ENCODE measurements around the gene NAT10.

NAT10 gene

GRCh38 chr11:34111722-34112270 lies 6.4 kb downstream of the NAT10 start:
- H3K4me1 ChIP-seq (ENCODE audit: control insufficient read depth, insufficient read depth, low read length) = 0 out of 2 replicates have a peak, but pooled peaks cover under 1% of the 10 kb centered on the region
- no peak overlapping the region for H3K9ac ChIP-seq (ENCODE audit: low read depth, low read length)
- H3K27ac ChIP-seq (ENCODE audit: low read depth, low read length) = no peak overlapping the region
- no peak overlapping the region for H3K4me3 ChIP-seq (ENCODE audit: low read depth, low read length)
- H3K9me3 ChIP-seq (ENCODE audit: control insufficient read depth, insufficient read depth, low read length) = no peaks in the 10 kb centered on the region
- H3K27me3 ChIP-seq (ENCODE audit: control insufficient read depth, insufficient read depth, low read length) = no peaks in the 10 kb centered on the region
- H3K36me3 ChIP-seq (ENCODE audit: control insufficient read depth, insufficient read depth, low read length) = peaks cover 91% of the 10 kb centered on the region

GRCh38 chr11:34114014-34114413 lies 8.6 kb downstream of the NAT10 start:
- Histone ChIP-seq H3K9me3 (ENCODE audit: control insufficient read depth, insufficient read depth, low read length) (no peaks in the 10 kb centered on the region), H3K27ac (ENCODE audit: low read depth, low read length) (no peak overlapping the region), H3K9ac (ENCODE audit: low read depth, low read length) (no peak overlapping the region), H3K27me3 (ENCODE audit: control insufficient read depth, insufficient read depth, low read length) (no peaks in the 10 kb centered on the region), H3K4me3 (ENCODE audit: low read depth, low read length) (no peak overlapping the region), H3K4me1 (ENCODE audit: control insufficient read depth, insufficient read depth, low read length) (no peaks in the 10 kb centered on the region), H3K36me3 (ENCODE audit: control insufficient read depth, insufficient read depth, low read length) (peaks cover 99% of the 10 kb centered on the region)

- Histone ChIP-seq H3K9ac (ENCODE audit: low read depth, low read length) (no peak overlapping the region), H3K27ac (ENCODE audit: low read depth, low read length) (no peak overlapping the region), H3K36me3 (ENCODE audit: control insufficient read depth, insufficient read depth, low read length) (peaks cover 99% of the 10 kb centered on the region), H3K27me3 (ENCODE audit: control insufficient read depth, insufficient read depth, low read length) (no peaks in the 10 kb centered on the region), H3K9me3 (ENCODE audit: control insufficient read depth, insufficient read depth, low read length) (no peaks in the 10 kb centered on the region), H3K4me1 (ENCODE audit: control insufficient read depth, insufficient read depth, low read length) (no peaks in the 10 kb centered on the region), H3K4me3 (ENCODE audit: low read depth, low read length) (no peak overlapping the region)
Observed at GRCh38 chr11:34114471-34114870, 9.0 kb downstream of the NAT10 start.

GRCh38 chr11:34120651-34121050 lies 15.2 kb downstream of the NAT10 start:
- H3K9ac ChIP-seq (ENCODE audit: low read depth, low read length) = no peak overlapping the region
- H3K4me1 ChIP-seq (ENCODE audit: control insufficient read depth, insufficient read depth, low read length) = no peaks in the 10 kb centered on the region
- H3K27ac ChIP-seq (ENCODE audit: low read depth, low read length) = no peak overlapping the region
- H3K9me3 ChIP-seq (ENCODE audit: control insufficient read depth, insufficient read depth, low read length) = no peaks in the 10 kb centered on the region
- H3K27me3 ChIP-seq (ENCODE audit: control insufficient read depth, insufficient read depth, low read length) = no peaks in the 10 kb centered on the region
- peaks cover 93% of the 10 kb centered on the region for H3K36me3 ChIP-seq (ENCODE audit: control insufficient read depth, insufficient read depth, low read length)
- no peak overlapping the region for H3K4me3 ChIP-seq (ENCODE audit: low read depth, low read length)

GRCh38 chr11:34124885-34125668 lies 19.6 kb downstream of the NAT10 start:
- Histone ChIP-seq H3K27ac (ENCODE audit: low read depth, low read length) (no peak overlapping the region), H3K4me3 (ENCODE audit: low read depth, low read length) (no peak overlapping the region), H3K27me3 (ENCODE audit: control insufficient read depth, insufficient read depth, low read length) (no peaks in the 10 kb centered on the region), H3K9me3 (ENCODE audit: control insufficient read depth, insufficient read depth, low read length) (no peaks in the 10 kb centered on the region), H3K4me1 (ENCODE audit: control insufficient read depth, insufficient read depth, low read length) (no peaks in the 10 kb centered on the region), H3K9ac (ENCODE audit: low read depth, low read length) (no peak overlapping the region), H3K36me3 (ENCODE audit: control insufficient read depth, insufficient read depth, low read length) (peaks cover 89% of the 10 kb centered on the region)

- peaks cover 93% of the 10 kb centered on the region for H3K36me3 ChIP-seq (ENCODE audit: control insufficient read depth, insufficient read depth, low read length)
- H3K27me3 ChIP-seq (ENCODE audit: control insufficient read depth, insufficient read depth, low read length) = no peaks in the 10 kb centered on the region
- H3K4me1 ChIP-seq (ENCODE audit: control insufficient read depth, insufficient read depth, low read length) = no peaks in the 10 kb centered on the region
- H3K4me3 ChIP-seq (ENCODE audit: low read depth, low read length) = no peak overlapping the region
- no peaks in the 10 kb centered on the region for H3K9me3 ChIP-seq (ENCODE audit: control insufficient read depth, insufficient read depth, low read length)
- H3K27ac ChIP-seq (ENCODE audit: low read depth, low read length) = no peak overlapping the region
- no peak overlapping the region for H3K9ac ChIP-seq (ENCODE audit: low read depth, low read length)
Observed at GRCh38 chr11:34126959-34127848, 21.8 kb downstream of the NAT10 start.

- no peaks in the 10 kb centered on the region for H3K4me1 ChIP-seq (ENCODE audit: control insufficient read depth, insufficient read depth, low read length)
- H3K9ac ChIP-seq (ENCODE audit: low read depth, low read length) = no peak overlapping the region
- peaks cover 93% of the 10 kb centered on the region for H3K36me3 ChIP-seq (ENCODE audit: control insufficient read depth, insufficient read depth, low read length)
- H3K4me3 ChIP-seq (ENCODE audit: low read depth, low read length) = no peak overlapping the region
- no peaks in the 10 kb centered on the region for H3K27me3 ChIP-seq (ENCODE audit: control insufficient read depth, insufficient read depth, low read length)
- no peak overlapping the region for H3K27ac ChIP-seq (ENCODE audit: low read depth, low read length)
- H3K9me3 ChIP-seq (ENCODE audit: control insufficient read depth, insufficient read depth, low read length) = no peaks in the 10 kb centered on the region
Observed at GRCh38 chr11:34128824-34129223, 23.4 kb downstream of the NAT10 start.

- Histone ChIP-seq H3K36me3 (ENCODE audit: control insufficient read depth, insufficient read depth, low read length) (peaks cover 93% of the 10 kb centered on the region), H3K4me3 (ENCODE audit: low read depth, low read length) (no peak overlapping the region), H3K9ac (ENCODE audit: low read depth, low read length) (no peak overlapping the region), H3K4me1 (ENCODE audit: control insufficient read depth, insufficient read depth, low read length) (no peaks in the 10 kb centered on the region), H3K27ac (ENCODE audit: low read depth, low read length) (no peak overlapping the region), H3K9me3 (ENCODE audit: control insufficient read depth, insufficient read depth, low read length) (no peaks in the 10 kb centered on the region), H3K27me3 (ENCODE audit: control insufficient read depth, insufficient read depth, low read length) (no peaks in the 10 kb centered on the region)
Observed at GRCh38 chr11:34132261-34132965, 27.0 kb downstream of the NAT10 start.

GRCh38 chr11:34134765-34135164 lies 29.3 kb downstream of the NAT10 start:
- Histone ChIP-seq H3K36me3 (ENCODE audit: control insufficient read depth, insufficient read depth, low read length) (peaks cover 97% of the 10 kb centered on the region), H3K4me1 (ENCODE audit: control insufficient read depth, insufficient read depth, low read length) (no peaks in the 10 kb centered on the region), H3K9me3 (ENCODE audit: control insufficient read depth, insufficient read depth, low read length) (no peaks in the 10 kb centered on the region), H3K27me3 (ENCODE audit: control insufficient read depth, insufficient read depth, low read length) (no peaks in the 10 kb centered on the region), H3K27ac (ENCODE audit: low read depth, low read length) (no peak overlapping the region), H3K9ac (ENCODE audit: low read depth, low read length) (no peak overlapping the region), H3K4me3 (ENCODE audit: low read depth, low read length) (no peak overlapping the region)

- Histone ChIP-seq H3K4me1 (ENCODE audit: control insufficient read depth, insufficient read depth, low read length) (no peaks in the 10 kb centered on the region), H3K9ac (ENCODE audit: low read depth, low read length) (no peak overlapping the region), H3K27me3 (ENCODE audit: control insufficient read depth, insufficient read depth, low read length) (no peaks in the 10 kb centered on the region), H3K36me3 (ENCODE audit: control insufficient read depth, insufficient read depth, low read length) (peaks cover 97% of the 10 kb centered on the region), H3K4me3 (ENCODE audit: low read depth, low read length) (no peak overlapping the region), H3K27ac (ENCODE audit: low read depth, low read length) (no peak overlapping the region), H3K9me3 (ENCODE audit: control insufficient read depth, insufficient read depth, low read length) (no peaks in the 10 kb centered on the region)
Observed at GRCh38 chr11:34135439-34135838, 30.0 kb downstream of the NAT10 start.

All from HUES48 (cell line).